ENCODE data around the gene PRPF6. TPM values are rescaled to one million over a fixed set of nuclear protein-coding genes. Genes with fewer than 3 reads are reported as not detected.

The PRPF6 gene
- total RNA-seq, 4 donors from 2014 or later = 34.7 to 43.8 (median 40.2) TPM

DNA sequence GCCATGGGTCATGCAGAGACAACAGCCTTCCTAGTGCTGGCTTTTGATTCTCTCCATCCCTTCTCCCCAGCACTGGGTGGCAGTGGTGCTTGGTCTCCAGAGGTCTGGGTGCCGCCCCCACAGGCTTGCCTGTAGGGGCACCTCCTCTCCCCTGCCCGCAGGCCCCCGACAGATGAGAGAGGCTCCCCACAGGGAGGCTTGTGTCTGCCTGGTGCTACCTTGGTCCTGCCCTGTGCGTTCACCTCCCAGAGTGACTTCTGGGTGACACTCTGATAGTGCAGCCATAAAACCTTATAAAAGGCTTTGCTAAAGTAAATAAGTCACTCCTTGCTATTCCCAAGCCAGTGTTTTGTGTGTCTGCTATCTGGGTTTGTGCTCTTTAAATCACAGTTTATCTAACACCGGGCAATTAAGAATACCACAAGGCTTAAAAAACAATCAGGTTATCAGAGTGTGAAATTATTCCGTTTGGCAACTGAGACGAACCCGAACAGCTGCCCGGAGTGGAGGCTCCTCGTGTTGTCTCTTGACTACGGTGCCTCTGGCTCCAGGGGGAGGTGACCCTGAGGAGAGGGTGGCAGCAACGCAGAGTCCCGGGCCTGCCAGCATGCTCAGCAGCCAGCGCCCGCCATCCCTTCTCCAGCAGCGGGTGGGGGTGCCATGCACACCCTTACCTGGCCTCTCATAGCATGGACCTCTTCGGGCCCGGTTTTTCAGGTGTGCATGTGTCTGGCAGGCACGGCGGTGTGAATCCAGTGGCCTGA lies 49.6 kb downstream of the PRPF6 start:
- DNase-seq (ENCODE audit: low spot score) (no peak), ATAC-seq (ENCODE audit: low FRiP score) (no peak)
- TF ChIP-seq, protein P1, sequence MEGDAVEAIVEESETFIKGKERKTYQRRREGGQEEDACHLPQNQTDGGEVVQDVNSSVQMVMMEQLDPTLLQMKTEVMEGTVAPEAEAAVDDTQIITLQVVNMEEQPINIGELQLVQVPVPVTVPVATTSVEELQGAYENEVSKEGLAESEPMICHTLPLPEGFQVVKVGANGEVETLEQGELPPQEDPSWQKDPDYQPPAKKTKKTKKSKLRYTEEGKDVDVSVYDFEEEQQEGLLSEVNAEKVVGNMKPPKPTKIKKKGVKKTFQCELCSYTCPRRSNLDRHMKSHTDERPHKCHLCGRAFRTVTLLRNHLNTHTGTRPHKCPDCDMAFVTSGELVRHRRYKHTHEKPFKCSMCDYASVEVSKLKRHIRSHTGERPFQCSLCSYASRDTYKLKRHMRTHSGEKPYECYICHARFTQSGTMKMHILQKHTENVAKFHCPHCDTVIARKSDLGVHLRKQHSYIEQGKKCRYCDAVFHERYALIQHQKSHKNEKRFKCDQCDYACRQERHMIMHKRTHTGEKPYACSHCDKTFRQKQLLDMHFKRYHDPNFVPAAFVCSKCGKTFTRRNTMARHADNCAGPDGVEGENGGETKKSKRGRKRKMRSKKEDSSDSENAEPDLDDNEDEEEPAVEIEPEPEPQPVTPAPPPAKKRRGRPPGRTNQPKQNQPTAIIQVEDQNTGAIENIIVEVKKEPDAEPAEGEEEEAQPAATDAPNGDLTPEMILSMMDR (IDR thresholded peaks at IDR 0.05) = no peak

- ATAC-seq (ENCODE audit: low FRiP score) = no peak
- TF ChIP-seq, protein P1 (IDR thresholded peaks at IDR 0.05) = no peak
- DNase-seq (ENCODE audit: low spot score) = no peak
These were observed 50.9 kb downstream of the PRPF6 start for GRCh38 chr20:64031822-64032314.

DNA sequence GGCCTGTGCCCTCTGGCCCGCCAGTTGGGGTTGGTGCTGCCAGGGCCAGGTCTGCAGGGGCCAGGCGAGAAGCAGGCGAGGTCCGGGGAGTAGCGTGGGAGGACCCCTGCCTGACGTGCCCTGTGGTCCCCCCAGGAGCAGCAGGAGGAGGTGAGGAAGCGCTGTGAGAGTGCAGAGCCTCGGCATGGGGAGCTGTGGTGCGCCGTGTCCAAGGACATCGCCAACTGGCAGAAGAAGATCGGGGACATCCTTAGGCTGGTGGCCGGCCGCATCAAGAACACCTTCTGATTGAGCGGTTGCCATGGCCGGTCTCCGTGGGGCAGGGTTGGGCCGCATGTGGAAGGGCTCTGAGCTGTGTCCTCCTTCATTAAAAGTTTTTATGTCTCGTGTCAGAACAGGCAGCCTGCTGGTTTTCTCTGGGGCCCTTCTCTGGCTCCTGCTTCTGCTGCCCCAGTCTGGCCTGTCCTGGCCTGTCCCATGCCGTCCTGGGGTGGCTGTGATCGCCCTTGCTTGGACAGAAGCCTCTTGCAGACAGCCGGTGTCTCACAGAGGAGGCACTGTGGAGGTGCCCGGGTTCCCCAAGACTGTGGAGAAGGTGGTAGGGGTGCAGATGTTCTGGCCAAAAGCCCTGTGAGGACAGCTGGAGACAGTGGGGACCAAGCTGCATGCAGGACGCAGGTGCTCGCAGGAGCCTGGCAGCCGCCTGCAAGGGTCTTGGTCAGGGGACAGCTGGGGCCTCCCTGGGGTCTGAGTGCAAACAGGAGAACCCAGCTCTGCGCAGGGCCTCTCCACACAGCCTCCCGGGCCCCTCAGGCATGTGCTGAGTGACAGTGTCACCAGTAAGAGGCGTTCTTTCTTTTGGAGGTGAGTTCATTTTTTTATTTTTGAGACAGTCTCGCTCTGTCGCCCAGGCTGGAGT lies 52.0 kb downstream of the PRPF6 start:
- no peak for ATAC-seq (ENCODE audit: low FRiP score)
- DNase-seq (ENCODE audit: low spot score) = no peak
- TF ChIP-seq, protein P1 (IDR thresholded peaks at IDR 0.05) = no peak

GRCh38 chr20:64033981-64034493 lies 53.1 kb downstream of the PRPF6 start:
- ATAC-seq (ENCODE audit: low FRiP score) = no peak
- DNase-seq (ENCODE audit: low spot score) = no peak
- TF ChIP-seq, protein P1 (IDR thresholded peaks at IDR 0.05) = no peak

GRCh38 chr20:64035066-64035932 lies 54.4 kb downstream of the PRPF6 start:
- ATAC-seq (ENCODE audit: low FRiP score) (no peak), DNase-seq (ENCODE audit: low spot score) (no peak)
- TF ChIP-seq, protein P1 (IDR thresholded peaks at IDR 0.05) = no peak

DNA sequence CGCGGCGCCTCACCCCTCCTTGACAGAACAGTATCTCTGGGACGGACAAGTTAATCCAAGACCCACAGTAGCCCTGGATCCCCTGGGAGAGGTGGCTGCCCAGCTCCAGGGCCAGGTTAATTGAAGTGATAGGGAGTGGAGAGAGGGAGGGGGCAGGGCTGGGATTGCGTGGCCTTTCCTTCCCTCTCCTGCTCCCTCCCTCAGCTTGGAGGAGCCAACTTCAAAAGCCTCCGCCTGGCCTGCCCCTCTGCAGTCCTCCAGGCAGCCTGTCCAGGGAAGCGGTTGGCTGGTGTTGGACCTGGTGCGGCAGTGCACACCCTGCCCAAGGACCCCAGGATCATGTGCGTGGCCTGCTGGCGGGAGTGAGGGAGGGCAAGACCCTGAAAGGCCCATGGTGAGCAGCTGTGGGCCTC lies 55.0 kb downstream of the PRPF6 start, which contains the start of gene C20orf204:
Gene C20orf204 (plus strand): TSS at position 250 of the 413 bp plus-strand sequence. CDS start 142 bp downstream, at position 392.
- DNase-seq (ENCODE audit: low spot score) (no peak), ATAC-seq (ENCODE audit: low FRiP score) (no peak)
- TF ChIP-seq, protein P1 (IDR thresholded peaks at IDR 0.05) = no peak
